Measurements from ENCODE around the gene ZMAT5.
"Not testable (repeated sequence)": the region's sequence is repeated elsewhere in the genome, so short reads cannot be mapped to it uniquely, and the experiment has no call there.

Gene ZMAT5

GRCh38 chr22:29756341-29756740, 10.5 kb downstream of the ZMAT5 start:
- no peak overlapping the region for H3K4me3 Mint-ChIP-seq
- DNase-seq = no peak

GRCh38 chr22:29755889-29756288, 10.9 kb downstream of the ZMAT5 start:
- no peak for DNase-seq
- peaks cover 12 to 13% of the 10 kb centered on the region in 2 donors for H3K4me1 Mint-ChIP-seq (ENCODE audit: low read depth in 2 of 2)
- no peak overlapping the region for H3K27ac Mint-ChIP-seq
- no peaks in the 10 kb centered on the region for H3K9me3 Mint-ChIP-seq
- no peaks in the 10 kb centered on the region for H3K27me3 Mint-ChIP-seq
- no peak for ATAC-seq (replicated peaks)
- H3K36me3 Mint-ChIP-seq (ENCODE audit: insufficient read depth) = no peaks in the 10 kb centered on the region
- no peak overlapping the region for H3K4me3 Mint-ChIP-seq

More at GRCh38 chr22:29756341-29756740, 10.5 kb downstream of the ZMAT5 start:
- Mint-ChIP-seq H3K27ac (no peak overlapping the region), H3K9me3 (no peaks in the 10 kb centered on the region), H3K36me3 (ENCODE audit: insufficient read depth) (no peaks in the 10 kb centered on the region), H3K4me1 (ENCODE audit: low read depth in 2 of 2) (peaks cover 8 to 9% of the 10 kb centered on the region in 2 donors), H3K27me3 (no peaks in the 10 kb centered on the region)
- no peak for ATAC-seq (replicated peaks)

- not testable (repeated sequence) for H3K27me3 Mint-ChIP-seq; H3K9me3 Mint-ChIP-seq; H3K4me3 Mint-ChIP-seq; H3K36me3 Mint-ChIP-seq (ENCODE audit: insufficient read depth); DNase-seq; H3K27ac Mint-ChIP-seq; ATAC-seq (replicated peaks)
- peaks cover 17 to 20% of the 10 kb centered on the region in 2 donors for H3K4me1 Mint-ChIP-seq (ENCODE audit: low read depth in 2 of 2)
Observed at GRCh38 chr22:29754658-29755395, 12.0 kb downstream of the ZMAT5 start.

- DNase-seq (no peak), ATAC-seq (replicated peaks) (no peak)
- Mint-ChIP-seq H3K27ac (no peak overlapping the region), H3K27me3 (no peaks in the 10 kb centered on the region), H3K9me3 (no peaks in the 10 kb centered on the region), H3K36me3 (ENCODE audit: insufficient read depth) (peaks cover 4% of the 10 kb centered on the region), H3K4me1 (ENCODE audit: low read depth in 2 of 2) (peaks cover 17 to 24% of the 10 kb centered on the region in 2 donors), H3K4me3 (no peak overlapping the region)
Observed at GRCh38 chr22:29753808-29754657, 12.8 kb downstream of the ZMAT5 start.

GRCh38 chr22:29751669-29752068, 15.1 kb downstream of the ZMAT5 start:
- no peak overlapping the region for H3K4me3 Mint-ChIP-seq
- DNase-seq (no peak), ATAC-seq (replicated peaks) (no peak)
- peaks cover 17 to 24% of the 10 kb centered on the region in 2 donors for H3K4me1 Mint-ChIP-seq (ENCODE audit: low read depth in 2 of 2)
- H3K27me3 Mint-ChIP-seq = no peaks in the 10 kb centered on the region
- H3K27ac Mint-ChIP-seq = peak overlapping the region; percentile 85 to 92
- peaks cover 8% of the 10 kb centered on the region for H3K36me3 Mint-ChIP-seq (ENCODE audit: insufficient read depth)
- no peaks in the 10 kb centered on the region for H3K9me3 Mint-ChIP-seq

GRCh38 chr22:29750559-29751538, 16.0 kb downstream of the ZMAT5 start:
- H3K27me3 Mint-ChIP-seq = no peaks in the 10 kb centered on the region
- peak overlapping the region; percentile 85 to 92 for H3K27ac Mint-ChIP-seq
- ATAC-seq (replicated peaks) (peak; percentile 67), DNase-seq (peak in 1 of 3 experiments; percentile 19)
- H3K36me3 Mint-ChIP-seq (ENCODE audit: insufficient read depth) = peaks cover 8% of the 10 kb centered on the region
- peaks cover 15 to 23% of the 10 kb centered on the region in 2 donors for H3K4me1 Mint-ChIP-seq (ENCODE audit: low read depth in 2 of 2)
- no peaks in the 10 kb centered on the region for H3K9me3 Mint-ChIP-seq
- no peak overlapping the region for H3K4me3 Mint-ChIP-seq

- peak overlapping the region; percentile 85 to 92 for H3K27ac Mint-ChIP-seq
- H3K36me3 Mint-ChIP-seq (ENCODE audit: insufficient read depth) = peaks cover 8% of the 10 kb centered on the region
- H3K4me1 Mint-ChIP-seq (ENCODE audit: low read depth in 2 of 2) = peaks cover 14 to 20% of the 10 kb centered on the region in 2 donors
- H3K27me3 Mint-ChIP-seq = no peaks in the 10 kb centered on the region
- ATAC-seq (replicated peaks) (no peak), DNase-seq (no peak)
- no peak overlapping the region for H3K4me3 Mint-ChIP-seq
- no peaks in the 10 kb centered on the region for H3K9me3 Mint-ChIP-seq
Observed at GRCh38 chr22:29750029-29750428, 16.8 kb downstream of the ZMAT5 start.

- peaks cover 14 to 20% of the 10 kb centered on the region in 2 donors for H3K4me1 Mint-ChIP-seq (ENCODE audit: low read depth in 2 of 2)
- peaks cover 8% of the 10 kb centered on the region for H3K36me3 Mint-ChIP-seq (ENCODE audit: insufficient read depth)
- ATAC-seq (replicated peaks) (no peak), DNase-seq (no peak)
- H3K4me3 Mint-ChIP-seq = no peak overlapping the region
- peak overlapping the region; percentile 50 to 65 for H3K27ac Mint-ChIP-seq
- no peaks in the 10 kb centered on the region for H3K9me3 Mint-ChIP-seq
- H3K27me3 Mint-ChIP-seq = no peaks in the 10 kb centered on the region
Observed at GRCh38 chr22:29748248-29748893, 18.4 kb downstream of the ZMAT5 start.

GRCh38 chr22:29747832-29748231, 19.0 kb downstream of the ZMAT5 start:
- no peaks in the 10 kb centered on the region for H3K9me3 Mint-ChIP-seq

GRCh38 chr22:29744902-29745301, 21.9 kb downstream of the ZMAT5 start:
- Mint-ChIP-seq H3K9me3 (no peaks in the 10 kb centered on the region), H3K27ac (no peak overlapping the region), H3K36me3 (ENCODE audit: insufficient read depth) (peaks cover 8% of the 10 kb centered on the region), H3K27me3 (no peaks in the 10 kb centered on the region), H3K4me1 (ENCODE audit: low read depth in 2 of 2) (peaks cover 0 to 4% of the 10 kb centered on the region in 2 donors), H3K4me3 (no peak overlapping the region)
- ATAC-seq (replicated peaks) (no peak), DNase-seq (no peak)

More at GRCh38 chr22:29747832-29748231, 19.0 kb downstream of the ZMAT5 start:
- H3K4me1 Mint-ChIP-seq (ENCODE audit: low read depth in 2 of 2) = peaks cover 14 to 20% of the 10 kb centered on the region in 2 donors
- DNase-seq (no peak), ATAC-seq (replicated peaks) (no peak)
- H3K36me3 Mint-ChIP-seq (ENCODE audit: insufficient read depth) = peaks cover 8% of the 10 kb centered on the region
- no peak overlapping the region for H3K4me3 Mint-ChIP-seq
- peak overlapping the region; percentile 50 to 65 for H3K27ac Mint-ChIP-seq
- H3K27me3 Mint-ChIP-seq = no peaks in the 10 kb centered on the region

GRCh38 chr22:29742326-29742725, 24.5 kb downstream of the ZMAT5 start:
- Mint-ChIP-seq H3K4me1 (ENCODE audit: low read depth in 2 of 2) (no peaks in the 10 kb centered on the region), H3K27ac (peak overlapping the region in 1 of 2 donors; percentile 38), H3K36me3 (ENCODE audit: insufficient read depth) (peaks cover 11% of the 10 kb centered on the region)

GRCh38 chr22:29741926-29742325, 24.9 kb downstream of the ZMAT5 start:
- no peak for ATAC-seq (replicated peaks)
- Mint-ChIP-seq H3K27ac (peak overlapping the region in 1 of 2 donors; percentile 38), H3K36me3 (ENCODE audit: insufficient read depth) (peaks cover 11% of the 10 kb centered on the region), H3K9me3 (no peaks in the 10 kb centered on the region), H3K4me1 (ENCODE audit: low read depth in 2 of 2) (no peaks in the 10 kb centered on the region), H3K4me3 (no peak overlapping the region), H3K27me3 (no peaks in the 10 kb centered on the region)
- no peak for DNase-seq

More at GRCh38 chr22:29742326-29742725, 24.5 kb downstream of the ZMAT5 start:
- Mint-ChIP-seq H3K9me3 (no peaks in the 10 kb centered on the region), H3K27me3 (no peaks in the 10 kb centered on the region), H3K4me3 (no peak overlapping the region)
- DNase-seq (no peak), ATAC-seq (replicated peaks) (no peak)
